GM19397 (cell line): Measurements from ENCODE around the gene EIPR1.
"Not testable (repeated sequence)": the region's sequence is repeated elsewhere in the genome, so short reads cannot be mapped to it uniquely, and the experiment has no call there.

ENCODE experiments used
- ATAC-seq: cut with Tn5 transposase; IDR thresholded peaks from one replicate; pipeline ENCODE4 v1.9.1; 2021; ENCODE audit warnings: mild to moderate bottlenecking, moderate library complexity; ENCODE audit not compliant: unreplicated experiment

Gene EIPR1

GRCh38 chr2:3361518-3362389 is 15.9 kb downstream of the EIPR1 start:
- no peak for ATAC-seq

- no peak for ATAC-seq
Measured at GRCh38 chr2:3357926-3358325, 19.7 kb downstream of the EIPR1 start.

- ATAC-seq: not testable (repeated sequence)
Measured at GRCh38 chr2:3357446-3357845, 20.2 kb downstream of the EIPR1 start.

- ATAC-seq: no peak
Measured at GRCh38 chr2:3356799-3357198, 20.8 kb downstream of the EIPR1 start.

- ATAC-seq: no peak
Measured at GRCh38 chr2:3355951-3356569, 21.6 kb downstream of the EIPR1 start.

- ATAC-seq: no peak
Measured at GRCh38 chr2:3354986-3355385, 22.6 kb downstream of the EIPR1 start.

- no peak for ATAC-seq
Measured at GRCh38 chr2:3349211-3349693, 28.4 kb downstream of the EIPR1 start.

- ATAC-seq: no peak
Measured at GRCh38 chr2:3348767-3349166, 28.9 kb downstream of the EIPR1 start.

- no peak for ATAC-seq
Measured at GRCh38 chr2:3345621-3346020, 32.0 kb downstream of the EIPR1 start.

- no peak for ATAC-seq
Measured at GRCh38 chr2:3344897-3345296, 32.7 kb downstream of the EIPR1 start.

GRCh38 chr2:3343012-3343411 is 34.6 kb downstream of the EIPR1 start:
- no peak for ATAC-seq

GRCh38 chr2:3342324-3342723 is 35.3 kb downstream of the EIPR1 start:
- no peak for ATAC-seq

- no peak for ATAC-seq
Measured at GRCh38 chr2:3341336-3341735, 36.3 kb downstream of the EIPR1 start.

- no peak for ATAC-seq
Measured at GRCh38 chr2:3340144-3340543, 37.5 kb downstream of the EIPR1 start.

- ATAC-seq: no peak
Measured at GRCh38 chr2:3338340-3338739, 39.3 kb downstream of the EIPR1 start.

- no peak for ATAC-seq
Measured at GRCh38 chr2:3336844-3337243, 40.8 kb downstream of the EIPR1 start.

- ATAC-seq: no peak
Measured at GRCh38 chr2:3334392-3335345, 42.9 kb downstream of the EIPR1 start.

- no peak for ATAC-seq
Measured at GRCh38 chr2:3332133-3332532, 45.5 kb downstream of the EIPR1 start.

- no peak for ATAC-seq
Measured at GRCh38 chr2:3329491-3329890, 48.1 kb downstream of the EIPR1 start.

GRCh38 chr2:3326871-3327270 is 50.7 kb downstream of the EIPR1 start:
- no peak for ATAC-seq

- no peak for ATAC-seq
Measured at GRCh38 chr2:3326182-3326537, 51.5 kb downstream of the EIPR1 start.
